Measurements from ENCODE around the gene GUCA1A.

GUCA1A gene

GRCh38 chr6:42173101-42173500, at the start of gene GUCA1A:
Gene GUCA1A (plus strand): TSS chr6:42173364. CDS start chr6:42173614, 250 bp downstream.
- no peak for DNase-seq

- no peak for DNase-seq
Observed at GRCh38 chr6:42123379-42124103, 49.6 kb upstream of the GUCA1A start.

- DNase-seq: no peak
Observed at GRCh38 chr6:42124223-42124836, 48.8 kb upstream of the GUCA1A start.

- no peak for DNase-seq
Observed at GRCh38 chr6:42125231-42125630, 47.9 kb upstream of the GUCA1A start.

- peak; percentile 76 for DNase-seq
Observed at GRCh38 chr6:42125663-42126062, 47.5 kb upstream of the GUCA1A start.

- DNase-seq: no peak
Observed at GRCh38 chr6:42128460-42129359, 44.5 kb upstream of the GUCA1A start.

GRCh38 chr6:42129360-42129676, 43.8 kb upstream of the GUCA1A start:
- DNase-seq: no peak

- DNase-seq: peak; percentile 70
Observed at GRCh38 chr6:42131531-42131930, 41.6 kb upstream of the GUCA1A start.

GRCh38 chr6:42133926-42134325, 39.2 kb upstream of the GUCA1A start:
- no peak for DNase-seq

GRCh38 chr6:42135161-42135560, 38.0 kb upstream of the GUCA1A start:
- DNase-seq: no peak

- DNase-seq: no peak
Observed at GRCh38 chr6:42135722-42136121, 37.4 kb upstream of the GUCA1A start.

GRCh38 chr6:42136508-42137193, 36.5 kb upstream of the GUCA1A start:
- DNase-seq: peak; percentile 92

- DNase-seq: peak; percentile 85
Observed at GRCh38 chr6:42137194-42137753, 35.9 kb upstream of the GUCA1A start.

GRCh38 chr6:42138190-42138589, 35.0 kb upstream of the GUCA1A start:
- DNase-seq: no peak

GRCh38 chr6:42138630-42139619, 34.2 kb upstream of the GUCA1A start:
- DNase-seq: no peak

GRCh38 chr6:42140032-42140431, 33.1 kb upstream of the GUCA1A start:
- DNase-seq: no peak

- no peak for DNase-seq
Observed at GRCh38 chr6:42140756-42141602, 32.2 kb upstream of the GUCA1A start.

GRCh38 chr6:42141603-42142117, 31.5 kb upstream of the GUCA1A start:
- no peak for DNase-seq

GRCh38 chr6:42142118-42142835, 30.9 kb upstream of the GUCA1A start, which contains the start of gene C6orf132:
Gene C6orf132 (minus strand): TSS chr6:42142620. CDS start chr6:42142444, 176 bp downstream.
- peak; percentile 86 for DNase-seq
